Measurements from ENCODE around the gene CLEC20A. TPM values are rescaled to one million over a fixed set of nuclear protein-coding genes. Genes with fewer than 3 reads are reported as not detected.

Gene CLEC20A
- total RNA-seq, 8 experiments from 2014 or later: 0.21 to 3.1 (median 0.50) TPM; not detected in 2

DNA sequence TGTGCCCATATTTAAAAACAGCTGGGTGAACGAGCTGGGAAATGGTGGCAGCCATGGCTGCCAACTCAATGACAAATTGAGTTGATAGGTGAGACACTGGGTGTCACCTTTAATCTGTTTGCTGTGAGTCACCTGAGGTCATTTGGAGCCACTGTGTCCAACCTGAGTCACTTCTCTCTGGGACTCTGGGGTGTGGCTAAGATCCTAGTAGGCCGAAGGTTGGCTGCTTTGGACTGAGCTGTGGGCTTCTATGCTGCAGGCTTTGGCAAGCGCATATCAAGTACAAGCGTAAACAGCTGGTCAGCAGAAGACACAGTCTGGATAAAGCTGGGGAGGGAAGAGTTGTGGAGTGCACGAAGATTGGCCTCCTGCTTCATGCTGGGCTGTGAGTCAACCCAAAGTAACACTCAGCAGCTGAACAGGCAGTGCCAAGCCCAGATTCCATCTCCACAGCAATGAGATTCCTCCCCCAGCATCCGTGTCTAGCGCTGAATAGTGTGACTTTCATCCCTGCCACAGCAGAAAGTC is 40.1 kb upstream of the CLEC20A start:
- Histone ChIP-seq H3K4me3 (no peak overlapping the region), H3K27ac (no peak overlapping the region), H3K4me1 (replicated peaks in 1 of 2) (peaks cover 0 to 4% of the 10 kb centered on the region in 2 donors)
- in situ Hi-C loops (cut with MboI; ENCODE audit: low pct_unique_long_range_greater_than_20kb in 2 of 9, low sequenced_read_pairs in 9 of 9, unreplicated experiment in 9 of 9): loop anchor here (10.0 to 25.0 kb wide), 7 partner anchors 225 to 850 kb away; partner anchors contain the start of gene AXDND1 (in 5 of the 9)
- 0 to 100% (median 87%) methylated on average over 2 to 7 of the region's 7 CpGs; no CpG with 5 or more reads in 5 of the 10 experiments for WGBS, 10 experiments
- ATAC-seq (replicated peaks in 6 of 8): peak in 5 of 8 experiments; percentile 14 to 81 (median 66)

DNA sequence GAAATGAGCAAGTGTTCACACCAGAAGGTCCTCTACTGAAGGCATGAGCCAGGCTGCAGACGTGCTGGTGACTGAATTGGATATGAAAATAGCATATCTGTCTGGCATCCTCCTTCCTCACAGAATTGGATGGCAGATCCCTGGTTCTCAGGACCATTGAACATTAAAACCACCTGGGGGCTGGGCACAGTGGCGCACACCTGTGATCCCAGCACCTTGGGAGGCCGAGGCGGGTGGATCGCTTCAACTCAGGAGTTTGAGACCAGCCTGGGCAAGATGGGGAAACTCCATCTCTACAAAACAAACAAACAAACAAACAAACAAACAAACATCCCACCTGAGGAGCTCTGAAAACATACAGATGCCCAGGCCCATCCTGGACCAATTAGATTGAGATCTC is 39.6 kb upstream of the CLEC20A start:
- in situ Hi-C loops (cut with MboI; ENCODE audit: low pct_unique_long_range_greater_than_20kb in 2 of 9, low sequenced_read_pairs in 9 of 9, unreplicated experiment in 9 of 9): loop anchor here (10.0 to 25.0 kb wide), 7 partner anchors 224 to 851 kb away; partner anchors contain the start of gene AXDND1 (in 5 of the 9)
- no peak for ATAC-seq (replicated peaks in 6 of 8)
- no peak overlapping the region for H3K4me3 ChIP-seq
- H3K27ac ChIP-seq: no peak overlapping the region
- H3K4me1 ChIP-seq (replicated peaks in 1 of 2): no peaks in the 10 kb centered on the region
- 80 to 100% (median 83%) methylated on average over 1 to 3 of the region's 5 CpGs; no CpG with 5 or more reads in 5 of the 10 experiments for WGBS, 10 experiments

GRCh38 chr1:178534137-178534868 is 37.5 kb upstream of the CLEC20A start:
- no peak overlapping the region for H3K4me3 ChIP-seq
- in situ Hi-C loops (cut with MboI; ENCODE audit: low pct_unique_long_range_greater_than_20kb in 2 of 9, low sequenced_read_pairs in 9 of 9, unreplicated experiment in 9 of 9): loop anchor here (10.0 to 25.0 kb wide), 7 partner anchors 222 to 853 kb away; partner anchors contain the start of gene AXDND1 (in 5 of the 9)
- no peak for ATAC-seq (replicated peaks in 6 of 8)
- WGBS, 10 experiments: 80 to 100% (median 98%) methylated on average over 1 to 7 of the region's 9 CpGs; no CpG with 5 or more reads in 1 of the 10 experiments
- H3K4me1 ChIP-seq (replicated peaks in 1 of 2): peaks cover 0 to 7% of the 10 kb centered on the region in 2 donors
- H3K27ac ChIP-seq: no peak overlapping the region

DNA sequence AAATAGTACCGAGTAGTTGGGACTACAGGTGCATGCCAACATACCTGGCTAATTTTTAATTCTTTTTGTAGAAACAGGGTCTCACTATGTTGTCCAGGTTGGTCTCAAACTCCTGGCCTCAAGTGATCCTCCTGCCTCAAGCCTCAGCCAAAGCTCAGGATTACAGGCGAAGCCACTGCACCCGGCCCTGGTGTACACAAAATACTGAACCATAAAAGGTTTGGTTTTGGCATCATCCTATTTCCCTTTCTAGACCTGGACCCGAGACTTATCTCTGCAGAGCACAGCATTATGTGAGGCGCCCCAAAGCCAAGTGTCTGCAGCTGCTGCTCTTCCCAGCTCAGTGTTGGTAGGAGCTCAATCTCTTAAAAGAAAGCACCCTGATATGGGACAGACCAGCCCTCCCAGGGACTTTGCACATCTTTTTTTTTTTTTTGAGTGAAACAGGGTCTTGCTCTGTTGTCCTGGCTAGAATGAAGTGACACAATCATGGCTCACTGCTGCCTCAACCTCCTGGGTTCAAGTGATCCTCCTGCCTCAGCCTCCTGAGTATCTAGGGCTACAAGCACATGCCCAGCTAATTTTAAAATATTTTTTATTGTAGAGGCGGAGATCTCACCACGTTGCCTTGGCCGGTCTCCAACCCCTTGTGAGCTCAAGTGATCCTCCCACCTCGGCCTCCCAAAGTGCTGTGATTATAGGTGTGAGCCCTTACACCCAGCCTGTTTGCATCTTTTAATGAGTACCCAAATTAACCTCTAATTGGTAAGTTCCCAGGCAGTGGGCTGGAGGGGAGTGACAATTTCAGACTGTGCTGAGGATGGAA is 36.6 kb upstream of the CLEC20A start:
- Histone ChIP-seq H3K4me3 (no peak overlapping the region), H3K4me1 (replicated peaks in 1 of 2) (peaks cover 0 to 7% of the 10 kb centered on the region in 2 donors), H3K27ac (no peak overlapping the region)
- 67 to 100% (median 89%) methylated on average over 2 to 9 of the region's 9 CpGs; no CpG with 5 or more reads in 1 of the 10 experiments for WGBS, 10 experiments
- no peak for ATAC-seq (replicated peaks in 6 of 8)
- in situ Hi-C loops (cut with MboI; ENCODE audit: low pct_unique_long_range_greater_than_20kb in 2 of 9, low sequenced_read_pairs in 9 of 9, unreplicated experiment in 9 of 9): loop anchor here (10.0 to 25.0 kb wide), 7 partner anchors 221 to 854 kb away; partner anchors contain the start of gene AXDND1 (in 5 of the 9)

DNA sequence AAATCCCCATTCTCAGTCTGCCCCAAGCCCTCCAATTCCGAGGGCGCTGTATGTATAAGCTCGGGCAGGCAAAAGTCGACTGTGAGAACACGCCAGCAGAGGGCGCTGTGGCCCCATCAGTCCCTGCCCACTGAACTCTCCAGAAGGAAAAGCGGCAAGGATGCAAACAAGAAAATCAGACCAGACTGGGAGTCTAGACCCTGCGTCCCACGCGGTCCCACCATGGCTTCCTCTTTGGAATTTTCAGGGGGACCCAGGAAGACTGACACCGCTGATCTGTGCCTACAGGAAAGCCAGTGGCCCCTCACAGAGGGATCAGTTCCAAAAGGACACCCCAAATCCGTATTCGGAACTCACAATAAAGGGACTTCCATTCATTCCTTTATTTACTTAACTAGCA is 35.6 kb upstream of the CLEC20A start:
- in situ Hi-C loops (cut with MboI; ENCODE audit: low pct_unique_long_range_greater_than_20kb in 2 of 9, low sequenced_read_pairs in 9 of 9, unreplicated experiment in 9 of 9): loop anchor here (10.0 to 25.0 kb wide), 7 partner anchors 220 to 855 kb away; partner anchors contain the start of gene AXDND1 (in 5 of the 9)
- 0 to 47% (median 19%) methylated on average over 1 to 13 of the region's 13 CpGs; no CpG with 5 or more reads in 4 of the 10 experiments for WGBS, 10 experiments
- H3K4me3 ChIP-seq: no peak overlapping the region

GRCh38 chr1:178531887-178532286 is 35.1 kb upstream of the CLEC20A start:
- peak in 5 of 8 experiments; percentile 5 to 43 (median 16) for ATAC-seq (replicated peaks in 6 of 8)
- in situ Hi-C loops (cut with MboI; ENCODE audit: low pct_unique_long_range_greater_than_20kb in 2 of 9, low sequenced_read_pairs in 9 of 9, unreplicated experiment in 9 of 9): loop anchor here (10.0 to 25.0 kb wide), 7 partner anchors 220 to 855 kb away; partner anchors contain the start of gene AXDND1 (in 5 of the 9)
- 60 to 100% (median 84%) methylated on average over 1 to 9 of the region's 10 CpGs; no CpG with 5 or more reads in 5 of the 10 experiments for WGBS, 10 experiments
- no peak overlapping the region for H3K4me3 ChIP-seq
- H3K27ac ChIP-seq: no peak overlapping the region
- H3K4me1 ChIP-seq (replicated peaks in 1 of 2): peaks cover 0 to 7% of the 10 kb centered on the region in 2 donors

More for the DNA sequence above, 35.6 kb upstream of the CLEC20A start:
- peak; percentile 57 to 99 (median 83) for ATAC-seq (replicated peaks in 6 of 8)
- Histone ChIP-seq H3K27ac (no peak overlapping the region), H3K4me1 (replicated peaks in 1 of 2) (peaks cover 0 to 7% of the 10 kb centered on the region in 2 donors)

GRCh38 chr1:178530502-178530901 is 33.7 kb upstream of the CLEC20A start:
- H3K4me1 ChIP-seq (replicated peaks in 1 of 2): peaks cover 0 to 7% of the 10 kb centered on the region in 2 donors
- no peak overlapping the region for H3K27ac ChIP-seq
- no peak overlapping the region for H3K4me3 ChIP-seq
- in situ Hi-C loops (cut with MboI; ENCODE audit: low pct_unique_long_range_greater_than_20kb in 2 of 9, low sequenced_read_pairs in 9 of 9, unreplicated experiment in 9 of 9): loop anchor here (10.0 to 25.0 kb wide), 7 partner anchors 218 to 857 kb away; partner anchors contain the start of gene AXDND1 (in 5 of the 9)
- 70 to 100% (median 100%) methylated on average over 1 to 3 of the region's 3 CpGs; no CpG with 5 or more reads in 1 of the 10 experiments for WGBS, 10 experiments
- ATAC-seq (replicated peaks in 6 of 8): peak in 4 of 8 experiments; percentile 4 to 42 (median 10)

DNA sequence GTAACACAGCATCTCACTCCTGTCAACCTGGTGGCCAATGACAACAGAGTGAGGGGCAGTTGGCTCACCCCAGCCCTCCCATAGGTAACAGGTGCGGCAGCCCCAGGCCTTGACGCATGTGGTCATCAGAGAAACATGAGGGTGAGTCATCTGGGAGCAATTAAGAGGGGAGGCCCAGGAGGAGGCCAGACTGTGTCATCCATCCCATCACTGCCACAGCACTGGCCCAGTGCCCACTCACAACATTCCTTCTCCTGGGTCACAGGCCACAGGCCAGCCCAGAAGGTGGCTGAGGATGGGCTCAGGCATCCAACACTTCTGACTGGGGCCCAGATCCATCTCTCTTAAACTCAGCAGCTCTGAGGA is 33.3 kb upstream of the CLEC20A start:
- Histone ChIP-seq H3K27ac (no peak overlapping the region), H3K4me3 (no peak overlapping the region), H3K4me1 (replicated peaks in 1 of 2) (peaks cover 0 to 10% of the 10 kb centered on the region in 2 donors)
- WGBS, 10 experiments: 6 to 92% methylated on average over 2 of the region's 2 CpGs; no CpG with 5 or more reads in 8 of the 10 experiments
- peak in 7 of 8 experiments; percentile 53 to 89 (median 70) for ATAC-seq (replicated peaks in 6 of 8)
- in situ Hi-C loops (cut with MboI; ENCODE audit: low pct_unique_long_range_greater_than_20kb in 2 of 9, low sequenced_read_pairs in 9 of 9, unreplicated experiment in 9 of 9): loop anchor here (10.0 to 25.0 kb wide), 7 partner anchors 218 to 857 kb away; partner anchors contain the start of gene AXDND1 (in 5 of the 9)

DNA sequence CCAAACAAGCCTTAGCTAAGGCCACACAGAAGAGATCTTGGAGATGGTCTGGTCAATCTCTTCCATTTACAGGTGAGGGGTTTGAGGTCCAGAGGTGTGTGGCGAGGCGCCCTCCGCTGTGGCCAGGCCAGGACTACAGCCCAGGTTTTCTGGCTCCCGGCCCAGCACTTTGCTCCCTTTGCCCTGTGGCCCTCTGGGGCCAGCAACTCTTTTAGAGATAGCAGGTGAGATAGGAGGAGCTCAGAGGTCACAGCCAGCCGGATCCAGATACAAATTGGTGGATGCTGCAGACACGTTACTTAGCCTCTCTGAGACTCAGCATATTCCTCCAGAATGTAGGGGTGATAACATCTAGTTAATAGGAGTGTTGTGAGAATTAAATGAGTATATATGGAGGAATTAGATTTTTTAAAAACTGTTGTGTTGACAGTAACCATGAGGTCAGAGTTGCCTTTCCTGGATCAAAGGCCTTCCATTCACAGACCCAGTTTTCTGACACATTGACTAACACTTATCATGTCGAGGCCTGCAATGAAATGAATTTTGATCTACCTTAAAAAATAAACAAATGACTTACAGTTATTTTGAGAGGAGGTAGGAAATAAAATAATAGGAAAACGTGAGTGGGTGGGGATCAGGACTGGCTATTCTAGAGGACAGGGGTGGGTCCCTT is 32.7 kb upstream of the CLEC20A start:
- in situ Hi-C loops (cut with MboI; ENCODE audit: low pct_unique_long_range_greater_than_20kb in 2 of 9, low sequenced_read_pairs in 9 of 9, unreplicated experiment in 9 of 9): loop anchor here (10.0 to 25.0 kb wide), 7 partner anchors 217 to 858 kb away; partner anchors contain the start of gene AXDND1 (in 5 of the 9)
- 55 to 93% (median 77%) methylated on average over 1 to 8 of the region's 8 CpGs; no CpG with 5 or more reads in 2 of the 10 experiments for WGBS, 10 experiments
- Histone ChIP-seq H3K27ac (no peak overlapping the region), H3K4me3 (no peak overlapping the region), H3K4me1 (replicated peaks in 1 of 2) (peaks cover 0 to 10% of the 10 kb centered on the region in 2 donors)
- ATAC-seq (replicated peaks in 6 of 8): no peak

DNA sequence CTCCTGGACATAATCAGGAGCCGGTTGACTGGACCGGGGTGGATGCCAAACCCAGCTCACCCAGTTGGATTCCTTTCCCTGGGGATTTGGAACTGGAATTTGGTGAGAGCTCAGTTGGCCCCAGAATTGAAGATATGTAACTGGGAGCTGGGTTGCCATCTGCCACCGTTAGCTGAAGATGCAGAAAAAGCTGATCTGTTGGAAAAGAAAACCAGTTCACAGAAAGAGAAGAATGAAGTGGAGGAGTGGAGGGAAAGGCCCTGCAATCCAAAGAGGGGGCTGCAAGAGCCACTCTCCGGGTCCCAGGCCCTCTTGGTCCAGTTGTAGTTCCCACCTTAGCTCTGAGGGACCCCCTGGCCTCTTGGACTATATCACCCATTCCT is 32.2 kb upstream of the CLEC20A start:
- no peak overlapping the region for H3K4me3 ChIP-seq
- WGBS, 10 experiments: 71 to 100% (median 83%) methylated on average over 2 to 4 of the region's 4 CpGs; no CpG with 5 or more reads in 6 of the 10 experiments
- H3K27ac ChIP-seq: no peak overlapping the region
- ATAC-seq (replicated peaks in 6 of 8): no peak
- peaks cover 0 to 10% of the 10 kb centered on the region in 2 donors for H3K4me1 ChIP-seq (replicated peaks in 1 of 2)
- in situ Hi-C loops (cut with MboI; ENCODE audit: low pct_unique_long_range_greater_than_20kb in 2 of 9, low sequenced_read_pairs in 9 of 9, unreplicated experiment in 9 of 9): loop anchor here in 8 of 9 experiments (25.0 kb wide), 6 partner anchors 217 to 858 kb away; partner anchors contain the start of gene AXDND1 (in 5 of the 8)

DNA sequence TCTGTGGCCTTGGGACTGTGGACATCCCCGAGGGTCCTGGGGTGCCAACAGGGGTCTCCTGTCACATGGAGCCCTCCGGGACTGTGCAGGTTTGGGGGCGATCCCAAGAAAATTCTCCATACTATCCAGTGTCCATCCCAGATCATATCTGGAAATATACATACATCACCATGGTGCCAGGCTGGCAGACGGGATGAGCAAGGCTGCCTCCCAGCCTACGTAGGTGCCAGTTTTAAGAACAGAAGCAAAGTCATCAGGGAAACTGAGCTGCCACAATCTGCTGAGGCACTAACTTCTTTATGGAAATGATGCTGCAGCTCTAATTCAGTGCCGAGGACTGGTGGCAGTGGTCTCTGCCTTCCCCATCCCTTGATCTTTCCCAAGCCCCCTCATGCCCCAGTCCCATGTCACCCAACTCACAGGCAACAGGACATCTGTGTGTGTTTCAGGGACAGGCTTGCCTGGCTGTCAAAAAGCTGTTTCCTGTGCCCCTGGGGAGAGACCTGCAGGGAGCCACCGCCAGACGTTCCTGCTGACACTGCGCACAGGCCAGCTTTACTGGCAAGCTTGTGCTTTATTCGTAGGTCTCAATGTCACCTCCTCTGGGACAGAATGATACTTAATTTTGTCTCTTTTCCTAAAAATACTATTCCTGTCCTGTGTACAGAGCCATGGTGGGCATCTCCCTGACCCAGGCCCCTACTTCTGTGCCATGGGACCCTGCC is 31.6 kb upstream of the CLEC20A start:
- H3K27ac ChIP-seq: no peak overlapping the region
- 76 to 98% (median 83%) methylated on average over 2 to 8 of the region's 10 CpGs; no CpG with 5 or more reads in 3 of the 10 experiments for WGBS, 10 experiments
- H3K4me1 ChIP-seq (replicated peaks in 1 of 2): peaks cover 0 to 10% of the 10 kb centered on the region in 2 donors
- no peak overlapping the region for H3K4me3 ChIP-seq
- ATAC-seq (replicated peaks in 6 of 8): no peak
- in situ Hi-C loops (cut with MboI; ENCODE audit: low pct_unique_long_range_greater_than_20kb in 2 of 9, low sequenced_read_pairs in 9 of 9, unreplicated experiment in 9 of 9): loop anchor here in 8 of 9 experiments (25.0 kb wide), 6 partner anchors 216 to 859 kb away; partner anchors contain the start of gene AXDND1 (in 5 of the 8)

Measured in motor neuron (in vitro differentiated cells).